Measurements from ENCODE around the gene ZNF629. TPM values are rescaled to one million over a fixed set of nuclear protein-coding genes. Genes with fewer than 3 reads are reported as not detected.
"Not testable (repeated sequence)": the region's sequence is repeated elsewhere in the genome, so short reads cannot be mapped to it uniquely, and the experiment has no call there.

The ZNF629 gene
- total RNA-seq, 1 experiment from 2014 or later: 25.3 TPM

GRCh38 chr16:30829130-30830071 lies 42.4 kb upstream of the ZNF629 start:
- POLR2A ChIA-PET (ENCODE audit: low non-redundant PET): no interaction called here
- intact Hi-C loops (cut with micrococcal nuclease; ENCODE audit: unreplicated experiment): no loop called here

GRCh38 chr16:30821891-30822290 lies 34.9 kb upstream of the ZNF629 start:
- ChIA-PET CTCF (no interaction called here), POLR2A (ENCODE audit: low non-redundant PET) (no interaction called here)
- H3K9me3 ChIP-seq (ENCODE audit: low read depth, low read length, poor library complexity, severe bottlenecking): no peaks in the 10 kb centered on the region
- H3K4me1 ChIP-seq (ENCODE audit: insufficient read depth, low read length, poor library complexity, severe bottlenecking): no peaks in the 10 kb centered on the region
- no peak for DNase-seq (ENCODE audit: low spot score)
- no peaks in the 10 kb centered on the region for H3K27me3 ChIP-seq (replicated peaks; ENCODE audit: insufficient read depth, low read depth, low read length, poor library complexity)
- H3K36me3 ChIP-seq (ENCODE audit: insufficient read depth, low read length, poor library complexity, severe bottlenecking): no peaks in the 10 kb centered on the region
- no peak overlapping the region for H3K4me3 ChIP-seq (ENCODE audit: low read depth, low read length, poor library complexity, severe bottlenecking)
- BruUV-seq (replicated peaks): no TSS peak
- H3K27ac ChIP-seq (ENCODE audit: low read depth, low read length, poor library complexity, severe bottlenecking): no peak overlapping the region
- intact Hi-C loops (cut with micrococcal nuclease; ENCODE audit: unreplicated experiment): no loop called here
- TF ChIP-seq CTCF (conservative IDR thresholded peaks at IDR 0.05; ENCODE audit: low read depth, low read length) (no peak), EZH2 (IDR thresholded peaks at IDR 0.05; ENCODE audit: borderline replicate concordance, low read depth, low read length, poor library complexity, severe bottlenecking) (no peak)

More at GRCh38 chr16:30829130-30830071, 42.4 kb upstream of the ZNF629 start:
- no peak for TF ChIP-seq EZH2 (IDR thresholded peaks at IDR 0.05; ENCODE audit: borderline replicate concordance, low read depth, low read length, poor library complexity, severe bottlenecking)
- no peak for TF ChIP-seq CTCF (conservative IDR thresholded peaks at IDR 0.05; ENCODE audit: low read depth, low read length)
- BruUV-seq (replicated peaks): no TSS peak
- Histone ChIP-seq H3K4me1 (ENCODE audit: insufficient read depth, low read length, poor library complexity, severe bottlenecking) (no peaks in the 10 kb centered on the region), H3K27ac (ENCODE audit: low read depth, low read length, poor library complexity, severe bottlenecking) (no peak overlapping the region), H3K4me3 (ENCODE audit: low read depth, low read length, poor library complexity, severe bottlenecking) (no peak overlapping the region), H3K27me3 (replicated peaks; ENCODE audit: insufficient read depth, low read depth, low read length, poor library complexity) (no peaks in the 10 kb centered on the region), H3K36me3 (ENCODE audit: insufficient read depth, low read length, poor library complexity, severe bottlenecking) (no peaks in the 10 kb centered on the region), H3K9me3 (ENCODE audit: low read depth, low read length, poor library complexity, severe bottlenecking) (no peaks in the 10 kb centered on the region)
- CTCF ChIA-PET: no interaction called here
- no peak for DNase-seq (ENCODE audit: low spot score)

GRCh38 chr16:30821441-30821840 lies 34.4 kb upstream of the ZNF629 start:
- H3K36me3 ChIP-seq (ENCODE audit: insufficient read depth, low read length, poor library complexity, severe bottlenecking); BruUV-seq (replicated peaks); H3K4me3 ChIP-seq (ENCODE audit: low read depth, low read length, poor library complexity, severe bottlenecking); POLR2A ChIA-PET (ENCODE audit: low non-redundant PET); H3K27ac ChIP-seq (ENCODE audit: low read depth, low read length, poor library complexity, severe bottlenecking); DNase-seq (ENCODE audit: low spot score); H3K4me1 ChIP-seq (ENCODE audit: insufficient read depth, low read length, poor library complexity, severe bottlenecking); H3K9me3 ChIP-seq (ENCODE audit: low read depth, low read length, poor library complexity, severe bottlenecking); CTCF ChIA-PET; H3K27me3 ChIP-seq (replicated peaks; ENCODE audit: insufficient read depth, low read depth, low read length, poor library complexity); intact Hi-C loops (cut with micrococcal nuclease; ENCODE audit: unreplicated experiment): not testable (repeated sequence)

All from A673 (cell line).